Bronchial epithelial cell (primary cell): ENCODE data around the gene EPHA6. TPM values are rescaled to one million over a fixed set of nuclear protein-coding genes. Genes with fewer than 3 reads are reported as not detected.

Experiments
- DNase-seq: peaks from one replicate; pipeline ENCODE4 v3.0.0-alpha.2; 2010; ENCODE audit warnings: low read depth
- FAIRE-seq: peaks from 2 replicates; lab custom pipeline; 2011; peaks lifted over from hg19 to GRCh38; lab: Jason Lieb, UNC
- H3K27me3 ChIP-seq: 2 replicates; pipeline ENCODE4 v1.5.1; 2011; ENCODE audit warnings: low read length; ENCODE audit not compliant: control insufficient read depth, insufficient read depth
- H3K36me3 ChIP-seq: 2 replicates; pipeline ENCODE4 v1.5.1; 2011; ENCODE audit warnings: low read length; ENCODE audit not compliant: control insufficient read depth, insufficient read depth
- H3K4me3 ChIP-seq: 2 replicates; pipeline ENCODE4 v1.5.1; 2011; ENCODE audit warnings: mild to moderate bottlenecking, low read depth, low read length, control low read depth
- CTCF ChIP-seq: IDR thresholded peaks from 2 replicates; pipeline ENCODE4 v1.5.1; 2011; ENCODE audit warnings: mild to moderate bottlenecking, moderate library complexity, low read length, control low read depth, inconsistent platforms; ENCODE audit not compliant: insufficient read depth, severe bottlenecking
- total RNA-seq: library from RNA; depleted of rRNA; stranded (reverse); fragments of >200 nt; gene quantifications from 2 replicates; pipeline ENCODE4 v1.2.1, GENCODE V29; 2014

The EPHA6 gene
- total RNA-seq, 1 donor from 2014 or later = 0.26 TPM

GRCh38 chr3:97673357-97673997, 859.1 kb downstream of the EPHA6 start:
- TF ChIP-seq CTCF = no peak
- DNase-seq = no peak
- H3K4me3 ChIP-seq = no peak overlapping the region
- no peak for FAIRE-seq
- H3K27me3 ChIP-seq = no peaks in the 10 kb centered on the region
- H3K36me3 ChIP-seq = no peaks in the 10 kb centered on the region

- FAIRE-seq (no peak), DNase-seq (no peak)
- TF ChIP-seq CTCF = no peak
- no peaks in the 10 kb centered on the region for H3K36me3 ChIP-seq
- no peaks in the 10 kb centered on the region for H3K27me3 ChIP-seq
- H3K4me3 ChIP-seq = no peak overlapping the region
Observed at GRCh38 chr3:97674461-97674860, 860.1 kb downstream of the EPHA6 start.

- FAIRE-seq (no peak), DNase-seq (peak; percentile 28)
- Histone ChIP-seq H3K36me3 (no peaks in the 10 kb centered on the region), H3K27me3 (no peaks in the 10 kb centered on the region), H3K4me3 (no peak overlapping the region)
- no peak for TF ChIP-seq CTCF
Observed at GRCh38 chr3:97680210-97680609, 865.8 kb downstream of the EPHA6 start.

GRCh38 chr3:97680696-97681095, 866.3 kb downstream of the EPHA6 start:
- H3K4me3 ChIP-seq = no peak overlapping the region
- no peaks in the 10 kb centered on the region for H3K27me3 ChIP-seq
- DNase-seq (no peak), FAIRE-seq (no peak)
- TF ChIP-seq CTCF = no peak
- H3K36me3 ChIP-seq = no peaks in the 10 kb centered on the region

GRCh38 chr3:97684490-97684889, 870.1 kb downstream of the EPHA6 start:
- DNase-seq (peak; percentile 62), FAIRE-seq (no peak)
- Histone ChIP-seq H3K4me3 (no peak overlapping the region), H3K36me3 (no peaks in the 10 kb centered on the region), H3K27me3 (no peaks in the 10 kb centered on the region)
- no peak for TF ChIP-seq CTCF

GRCh38 chr3:97686258-97686657, 871.9 kb downstream of the EPHA6 start:
- no peak for FAIRE-seq

More at GRCh38 chr3:97686258-97686657, 871.9 kb downstream of the EPHA6 start:
- no peak for TF ChIP-seq CTCF
- Histone ChIP-seq H3K4me3 (no peak overlapping the region), H3K27me3 (no peaks in the 10 kb centered on the region), H3K36me3 (no peaks in the 10 kb centered on the region)
- no peak for DNase-seq
